ENCODE measurements around the gene UGT2B15.
"Not testable (repeated sequence)": the region's sequence is repeated elsewhere in the genome, so short reads cannot be mapped to it uniquely, and the experiment has no call there.

Gene UGT2B15

DNA sequence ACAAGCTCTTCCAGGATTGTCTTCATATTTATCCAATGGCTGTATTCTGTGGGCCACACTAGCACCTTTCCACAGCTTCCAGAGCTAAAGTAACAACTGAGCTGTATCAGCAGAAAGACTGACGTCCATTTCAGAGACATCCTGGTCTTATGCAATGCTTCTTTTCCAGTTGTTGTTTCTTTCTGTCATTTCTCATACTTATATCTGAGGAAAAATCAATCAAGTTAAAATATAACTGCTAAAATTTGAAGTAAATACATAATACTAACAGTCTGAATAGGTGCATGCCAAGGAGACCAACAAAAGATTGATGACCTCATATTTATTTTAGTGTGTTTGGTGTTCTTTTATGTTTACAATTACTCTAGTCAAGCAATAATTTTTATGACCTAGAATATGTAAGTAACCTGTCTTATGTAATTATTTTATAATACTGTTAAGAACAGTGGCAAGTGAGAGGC lies at the start of gene UGT2B15:
Gene UGT2B15 (minus strand): TSS at position 174 of the 461 bp plus-strand sequence. CDS start 34 bp downstream, at position 140.
- not testable (repeated sequence) for DNase-seq

DNA sequence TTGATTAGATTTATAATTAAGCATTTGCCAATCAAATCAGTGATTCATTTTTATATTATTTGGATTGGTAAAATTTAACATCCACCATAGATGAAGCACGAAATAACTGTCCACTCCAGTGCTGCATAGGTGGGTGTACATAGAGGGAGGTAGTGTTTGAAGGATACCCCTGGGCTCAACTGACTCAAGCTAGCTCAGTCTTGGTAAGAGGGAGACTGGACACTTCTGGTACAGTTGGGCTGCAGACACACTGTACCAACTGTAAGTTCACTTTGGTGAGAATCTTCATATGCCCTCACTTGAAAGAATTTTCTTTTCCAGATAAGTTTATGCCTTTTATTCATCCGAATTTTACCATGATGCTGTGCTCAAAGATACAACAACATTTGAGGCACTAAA lies 48.6 kb upstream of the UGT2B15 start:
- no peak for DNase-seq

DNA sequence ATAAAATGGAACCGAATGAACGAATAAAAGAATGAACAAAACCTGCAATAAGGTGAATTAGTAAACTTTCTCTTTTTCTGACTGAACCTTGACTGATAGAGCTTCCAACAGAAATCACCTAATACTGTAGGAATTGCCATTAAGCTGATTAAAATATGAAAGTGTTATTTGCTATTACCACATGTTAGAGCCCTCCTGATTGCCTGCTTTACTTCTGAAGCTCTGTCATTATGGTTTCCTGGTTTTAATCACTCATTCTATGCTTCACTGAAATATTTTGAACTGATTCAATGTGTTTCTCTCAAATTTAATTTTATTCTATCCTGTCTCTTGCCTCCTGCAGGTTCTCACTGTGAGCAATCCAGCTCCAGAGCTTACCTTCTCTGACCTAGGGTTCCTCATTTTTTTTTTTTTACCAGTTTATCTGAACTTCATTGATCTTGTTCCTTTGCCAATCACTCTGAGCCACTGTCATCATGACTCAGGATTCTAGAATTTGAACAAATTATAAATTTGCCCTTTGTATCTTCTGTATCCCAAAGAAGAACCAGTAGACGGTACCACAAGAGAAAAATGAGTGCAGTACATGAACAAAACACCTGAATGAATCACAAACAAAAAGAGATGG lies 48.1 kb upstream of the UGT2B15 start:
- DNase-seq: no peak

- DNase-seq: no peak
These were observed 47.5 kb upstream of the UGT2B15 start for GRCh38 chr4:68717999-68718398.

GRCh38 chr4:68714400-68714799 lies 43.9 kb upstream of the UGT2B15 start:
- no peak for DNase-seq

- no peak for DNase-seq
These were observed 41.8 kb upstream of the UGT2B15 start for GRCh38 chr4:68712207-68712606.

DNA sequence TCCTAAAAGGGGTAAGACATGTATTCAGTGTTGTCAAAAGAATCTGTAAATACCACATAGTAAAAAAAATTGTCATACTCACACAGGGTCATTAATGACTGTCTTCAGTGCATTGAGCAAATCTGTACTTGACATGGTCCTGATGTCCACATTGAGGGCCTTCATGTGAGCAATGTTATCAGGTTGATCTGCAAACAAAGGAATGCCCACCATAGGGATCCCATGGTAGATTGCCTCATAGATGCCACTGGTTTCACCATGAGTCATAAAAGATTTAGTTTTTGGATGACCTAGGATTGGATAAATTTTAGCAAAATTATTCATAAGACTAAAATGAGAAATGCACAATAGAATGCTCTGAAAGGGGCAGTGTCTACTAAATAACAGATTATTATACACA lies 38.1 kb upstream of the UGT2B15 start:
- no peak for DNase-seq

DNA sequence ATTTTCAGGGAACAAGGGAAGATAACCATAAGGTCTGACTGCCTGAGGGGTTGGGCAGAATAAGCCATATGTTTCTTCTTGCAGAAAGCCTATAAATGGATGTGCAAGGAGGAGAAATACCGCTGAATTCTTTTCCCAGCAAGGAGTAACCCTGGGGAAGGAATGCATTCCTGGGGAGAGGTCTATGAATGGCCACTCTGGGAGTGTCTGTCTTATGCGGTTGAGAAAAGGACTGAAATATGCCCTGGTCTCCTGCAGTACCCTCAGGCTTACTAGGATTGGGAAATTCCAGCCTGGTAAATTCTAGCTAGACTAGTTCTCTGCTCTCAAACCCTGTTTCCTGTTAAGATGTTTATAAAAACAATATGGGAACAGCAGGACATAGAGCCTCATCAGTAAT lies 32.7 kb upstream of the UGT2B15 start:
- not testable (repeated sequence) for DNase-seq

DNA sequence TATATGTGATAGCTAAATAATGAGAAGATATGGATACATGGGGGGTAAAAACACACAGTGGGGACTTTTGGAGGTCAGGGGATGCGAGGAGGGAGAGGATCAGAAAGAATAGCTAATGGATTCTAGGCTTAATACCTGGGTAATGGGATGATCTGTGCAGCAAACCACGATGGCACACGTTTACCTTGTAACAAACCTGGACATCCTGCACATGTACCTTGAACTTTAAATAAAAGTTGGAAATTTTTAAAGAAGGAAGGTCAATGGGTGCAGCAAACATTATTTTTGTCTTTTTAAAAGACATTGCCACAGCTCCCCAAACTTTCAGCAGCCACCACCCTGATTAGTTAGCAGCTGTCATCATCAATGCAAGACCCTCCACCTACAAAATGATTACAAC lies 29.7 kb upstream of the UGT2B15 start:
- DNase-seq: no peak

DNA sequence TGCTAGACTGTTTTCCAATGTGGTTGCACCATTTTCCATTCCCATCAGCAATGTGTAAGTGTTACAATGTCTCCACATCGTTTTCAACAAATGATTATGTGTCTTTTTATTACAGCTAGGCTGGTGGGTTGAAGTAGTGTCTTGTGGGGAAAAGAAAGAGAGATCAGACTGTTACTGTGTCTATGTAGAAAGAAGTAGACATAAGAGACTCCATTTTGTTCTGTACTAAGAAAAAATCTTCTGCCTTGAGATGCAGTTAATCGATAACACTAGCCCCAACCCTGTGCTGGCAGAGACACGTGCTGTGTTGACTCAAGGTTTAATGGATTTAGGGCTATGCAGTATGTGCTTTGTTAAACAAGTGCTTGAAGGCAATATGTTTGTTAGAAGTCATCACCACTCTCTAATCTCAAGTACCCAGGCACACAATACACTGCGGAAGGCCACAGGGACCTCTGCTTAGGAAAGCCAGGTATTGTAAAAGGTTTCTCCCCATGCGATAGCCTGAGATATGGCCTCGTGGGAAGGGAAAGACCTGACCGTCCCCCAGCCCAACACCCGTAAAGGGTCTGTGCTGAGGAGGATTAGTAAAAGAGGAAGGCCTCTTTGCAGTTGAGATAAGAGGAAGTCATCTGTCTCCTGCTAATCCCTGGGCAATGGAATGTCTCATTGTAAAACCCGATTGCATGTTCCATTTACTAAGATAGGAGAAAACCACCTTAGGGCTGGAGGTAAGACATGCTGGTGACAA lies 23.0 kb upstream of the UGT2B15 start:
- no peak for DNase-seq

DNA sequence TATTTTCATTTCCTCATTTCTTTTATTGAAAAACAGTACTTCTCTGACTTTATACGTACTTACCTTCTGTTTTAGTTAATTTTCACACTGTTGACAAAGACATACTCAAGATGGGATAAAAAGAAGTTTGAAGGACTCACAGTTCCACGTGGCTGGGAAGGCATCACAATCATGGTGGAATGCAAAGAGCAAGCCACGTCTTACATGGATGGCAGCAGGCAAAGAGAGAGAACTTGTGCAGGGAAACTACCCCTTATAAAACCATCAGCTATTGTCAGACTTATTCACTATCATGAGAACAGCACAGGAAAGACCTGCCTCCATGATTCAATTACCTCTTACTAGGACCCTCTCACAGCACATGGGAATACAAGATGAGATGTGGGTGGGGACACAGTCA lies 20.7 kb upstream of the UGT2B15 start:
- no peak for DNase-seq

DNA sequence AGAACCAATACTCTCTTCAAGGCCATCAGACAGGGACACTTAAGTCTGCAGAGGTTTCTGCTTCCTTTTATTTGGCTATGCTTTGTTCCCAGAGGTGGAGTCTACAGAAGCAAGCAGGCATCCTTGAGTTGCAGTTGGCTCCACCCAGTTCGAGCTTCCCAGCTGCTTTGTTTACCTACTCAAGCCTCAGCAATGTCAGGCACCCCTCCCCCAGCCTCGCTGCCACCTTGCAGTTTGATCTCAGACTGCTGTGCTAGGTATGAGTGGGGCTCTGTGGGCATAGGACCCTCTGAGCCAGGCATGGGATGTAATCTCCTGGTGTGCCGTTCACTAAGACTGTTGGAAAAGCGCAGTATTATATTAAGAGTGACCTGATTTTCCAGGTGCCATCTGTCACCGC lies 12.6 kb upstream of the UGT2B15 start:
- DNase-seq: no peak

- not testable (repeated sequence) for DNase-seq
These were observed 10.8 kb upstream of the UGT2B15 start for GRCh38 chr4:68681298-68681697.

- no peak for DNase-seq
These were observed 2.7 kb upstream of the UGT2B15 start for GRCh38 chr4:68673143-68673542.

- DNase-seq: not testable (repeated sequence)
These were observed 765 bp upstream of the UGT2B15 start for GRCh38 chr4:68671217-68671616.

GRCh38 chr4:68668537-68669163 lies 1.8 kb downstream of the UGT2B15 start:
- DNase-seq: not testable (repeated sequence)

GRCh38 chr4:68667551-68667950 lies 2.9 kb downstream of the UGT2B15 start:
- not testable (repeated sequence) for DNase-seq

GRCh38 chr4:68664721-68665120 lies 5.7 kb downstream of the UGT2B15 start:
- not testable (repeated sequence) for DNase-seq

DNA sequence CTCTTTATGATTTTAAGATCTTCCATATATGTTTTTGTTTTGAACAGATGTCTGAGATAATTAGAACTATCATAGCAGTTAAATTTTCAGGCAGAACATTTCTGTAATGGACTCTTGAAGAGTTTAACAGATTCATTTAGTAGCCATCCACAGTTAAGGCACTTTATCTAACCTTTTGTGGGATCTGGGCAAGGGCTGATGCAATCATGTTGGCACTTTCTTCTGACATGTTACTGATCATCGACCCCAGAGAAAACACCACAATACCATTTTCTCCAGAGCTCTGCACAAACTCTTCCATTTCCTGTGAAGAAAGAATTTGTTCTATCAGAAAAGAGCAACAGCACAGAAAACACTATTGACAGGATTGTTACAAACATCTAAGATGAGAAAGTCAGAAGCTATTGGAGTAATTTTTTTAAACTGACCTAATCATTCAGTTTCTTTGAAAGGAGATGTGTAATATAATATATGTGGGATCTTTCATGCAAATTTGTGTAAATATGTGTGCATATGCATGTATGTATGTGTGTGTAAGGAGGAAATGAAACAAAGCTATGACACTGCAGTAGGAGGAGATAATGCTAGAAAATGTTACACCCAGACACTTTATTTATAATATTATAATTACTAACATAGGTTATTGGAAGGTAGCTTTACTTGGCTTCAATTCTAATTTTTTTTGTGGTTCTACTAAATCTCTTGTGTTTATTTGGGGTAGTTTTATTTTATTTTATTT lies 7.4 kb downstream of the UGT2B15 start:
- not testable (repeated sequence) for DNase-seq

DNA sequence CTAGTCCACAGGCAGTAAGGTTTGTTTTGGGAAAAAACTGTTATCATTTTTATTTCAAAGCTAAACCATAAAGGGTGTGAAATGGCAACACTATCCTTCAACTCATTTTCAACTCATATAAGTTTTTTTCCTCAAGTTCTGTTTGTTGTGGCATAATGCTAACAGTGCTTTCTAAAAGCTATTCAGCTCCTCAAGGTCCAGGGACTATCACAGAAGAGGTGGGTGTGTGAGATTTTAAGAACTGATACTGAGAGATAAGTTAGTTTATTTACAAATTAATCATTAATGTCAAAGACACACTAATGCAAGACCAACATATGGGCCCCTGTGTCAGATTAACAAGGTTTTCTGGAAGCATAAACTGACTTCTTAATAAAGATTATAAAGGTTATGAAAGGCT lies 11.8 kb downstream of the UGT2B15 start:
- DNase-seq: no peak

DNA sequence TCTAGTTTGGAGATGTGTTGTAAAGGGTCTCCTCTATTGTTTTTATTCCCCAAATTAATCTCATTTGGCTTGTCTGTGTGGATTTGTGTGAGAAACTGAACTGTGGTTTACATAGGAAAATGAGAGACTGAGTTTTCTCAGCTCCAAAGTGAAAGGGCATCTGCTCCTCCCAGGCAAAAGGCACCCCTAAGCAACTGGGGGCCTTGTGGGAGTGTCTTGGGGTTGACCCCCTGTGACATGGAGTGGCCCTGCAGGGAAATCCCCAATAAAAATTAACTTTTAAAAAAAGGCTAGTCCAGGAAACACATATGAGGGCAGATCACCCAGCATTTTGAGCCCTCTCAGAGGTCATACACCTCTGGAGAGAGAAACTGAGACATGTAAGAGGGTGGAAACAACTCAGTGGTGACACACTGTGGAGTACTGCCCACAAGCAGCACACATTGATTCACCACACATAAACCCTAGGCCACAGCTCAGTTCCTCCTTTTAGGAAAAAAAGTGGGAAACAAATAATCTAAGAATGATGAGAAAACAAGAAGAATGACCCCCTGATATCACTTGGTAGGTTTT lies 13.3 kb downstream of the UGT2B15 start:
- not testable (repeated sequence) for DNase-seq

DNA sequence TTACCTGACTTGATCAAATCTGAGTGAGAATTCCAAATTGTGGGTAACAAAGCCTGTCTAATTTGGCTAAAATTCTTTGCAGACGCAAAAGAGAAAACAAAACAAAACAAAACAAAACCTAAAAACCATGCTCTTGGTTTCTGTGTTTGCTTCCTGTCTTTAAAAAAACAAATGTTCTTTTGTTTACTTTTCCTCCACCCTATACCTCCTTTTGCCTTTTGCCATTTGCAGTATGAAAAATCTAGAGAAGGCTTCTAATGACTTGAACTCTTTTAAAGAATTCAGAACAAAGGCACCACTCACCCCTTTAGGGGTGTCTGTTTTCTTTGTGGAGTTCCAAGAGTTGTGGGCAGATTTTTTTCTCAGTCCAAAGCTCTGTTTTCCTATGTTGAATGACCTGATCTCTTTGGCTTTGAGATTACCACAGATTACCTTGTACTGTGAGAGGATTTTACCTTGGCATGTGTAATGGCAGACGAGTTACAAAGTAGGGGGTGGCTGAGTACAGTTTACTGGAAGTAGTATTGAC lies 13.9 kb downstream of the UGT2B15 start:
- DNase-seq: not testable (repeated sequence)

Data from DMS79 treated with DMSO at 0.1 percent for 48 hours (cell line).